ENCODE results near the gene CEACAM4.

DNA sequence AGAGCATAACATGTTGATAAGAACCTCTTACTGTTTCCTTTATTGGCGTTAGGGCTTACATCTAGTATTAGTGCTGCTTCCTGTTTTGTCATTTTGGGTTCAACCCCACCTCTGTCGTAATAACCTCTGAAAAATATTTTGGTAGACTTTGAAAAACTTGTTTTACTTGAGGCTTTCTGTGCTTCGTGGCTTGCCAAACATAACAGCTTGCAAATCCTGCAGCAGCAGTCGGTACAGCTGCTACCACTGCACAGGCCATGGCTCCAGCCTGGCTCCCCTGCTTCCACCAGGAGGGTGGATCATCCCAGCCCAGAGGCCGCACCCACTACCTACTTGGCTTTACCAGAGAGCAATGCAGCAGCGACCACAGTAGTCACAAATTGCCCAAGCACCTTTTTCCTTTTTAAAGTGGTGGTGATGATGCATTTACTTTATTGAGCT, 11.8 kb upstream of the CEACAM4 start:
- TF ChIP-seq, protein P1, sequence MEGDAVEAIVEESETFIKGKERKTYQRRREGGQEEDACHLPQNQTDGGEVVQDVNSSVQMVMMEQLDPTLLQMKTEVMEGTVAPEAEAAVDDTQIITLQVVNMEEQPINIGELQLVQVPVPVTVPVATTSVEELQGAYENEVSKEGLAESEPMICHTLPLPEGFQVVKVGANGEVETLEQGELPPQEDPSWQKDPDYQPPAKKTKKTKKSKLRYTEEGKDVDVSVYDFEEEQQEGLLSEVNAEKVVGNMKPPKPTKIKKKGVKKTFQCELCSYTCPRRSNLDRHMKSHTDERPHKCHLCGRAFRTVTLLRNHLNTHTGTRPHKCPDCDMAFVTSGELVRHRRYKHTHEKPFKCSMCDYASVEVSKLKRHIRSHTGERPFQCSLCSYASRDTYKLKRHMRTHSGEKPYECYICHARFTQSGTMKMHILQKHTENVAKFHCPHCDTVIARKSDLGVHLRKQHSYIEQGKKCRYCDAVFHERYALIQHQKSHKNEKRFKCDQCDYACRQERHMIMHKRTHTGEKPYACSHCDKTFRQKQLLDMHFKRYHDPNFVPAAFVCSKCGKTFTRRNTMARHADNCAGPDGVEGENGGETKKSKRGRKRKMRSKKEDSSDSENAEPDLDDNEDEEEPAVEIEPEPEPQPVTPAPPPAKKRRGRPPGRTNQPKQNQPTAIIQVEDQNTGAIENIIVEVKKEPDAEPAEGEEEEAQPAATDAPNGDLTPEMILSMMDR (IDR thresholded peaks at IDR 0.05), result no peak
- TF ChIP-seq POLR2AphosphoS5 (IDR thresholded peaks at IDR 0.05; ENCODE audit: low read depth, low read length) (no peak), TCF7L2 (IDR thresholded peaks at IDR 0.05; ENCODE audit: low read depth, low read length) (no peak)
- TF ChIP-seq, protein P2, sequence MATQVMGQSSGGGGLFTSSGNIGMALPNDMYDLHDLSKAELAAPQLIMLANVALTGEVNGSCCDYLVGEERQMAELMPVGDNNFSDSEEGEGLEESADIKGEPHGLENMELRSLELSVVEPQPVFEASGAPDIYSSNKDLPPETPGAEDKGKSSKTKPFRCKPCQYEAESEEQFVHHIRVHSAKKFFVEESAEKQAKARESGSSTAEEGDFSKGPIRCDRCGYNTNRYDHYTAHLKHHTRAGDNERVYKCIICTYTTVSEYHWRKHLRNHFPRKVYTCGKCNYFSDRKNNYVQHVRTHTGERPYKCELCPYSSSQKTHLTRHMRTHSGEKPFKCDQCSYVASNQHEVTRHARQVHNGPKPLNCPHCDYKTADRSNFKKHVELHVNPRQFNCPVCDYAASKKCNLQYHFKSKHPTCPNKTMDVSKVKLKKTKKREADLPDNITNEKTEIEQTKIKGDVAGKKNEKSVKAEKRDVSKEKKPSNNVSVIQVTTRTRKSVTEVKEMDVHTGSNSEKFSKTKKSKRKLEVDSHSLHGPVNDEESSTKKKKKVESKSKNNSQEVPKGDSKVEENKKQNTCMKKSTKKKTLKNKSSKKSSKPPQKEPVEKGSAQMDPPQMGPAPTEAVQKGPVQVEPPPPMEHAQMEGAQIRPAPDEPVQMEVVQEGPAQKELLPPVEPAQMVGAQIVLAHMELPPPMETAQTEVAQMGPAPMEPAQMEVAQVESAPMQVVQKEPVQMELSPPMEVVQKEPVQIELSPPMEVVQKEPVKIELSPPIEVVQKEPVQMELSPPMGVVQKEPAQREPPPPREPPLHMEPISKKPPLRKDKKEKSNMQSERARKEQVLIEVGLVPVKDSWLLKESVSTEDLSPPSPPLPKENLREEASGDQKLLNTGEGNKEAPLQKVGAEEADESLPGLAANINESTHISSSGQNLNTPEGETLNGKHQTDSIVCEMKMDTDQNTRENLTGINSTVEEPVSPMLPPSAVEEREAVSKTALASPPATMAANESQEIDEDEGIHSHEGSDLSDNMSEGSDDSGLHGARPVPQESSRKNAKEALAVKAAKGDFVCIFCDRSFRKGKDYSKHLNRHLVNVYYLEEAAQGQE (IDR thresholded peaks at IDR 0.05; ENCODE audit: insufficient read depth in 1 of 2, low read depth in 2 of 2, low read length in 1 of 2), result no peak

Measured in Panc1 (cell line).